Posterior vena cava (tissue), 2 donors: Measurements from ENCODE around the gene TSNAXIP1. TPM values are rescaled to one million over a fixed set of nuclear protein-coding genes. Genes with fewer than 3 reads are reported as not detected.
"Not testable (repeated sequence)": the region's sequence is repeated elsewhere in the genome, so short reads cannot be mapped to it uniquely, and the experiment has no call there.

Experiments used
- DNase-seq: peaks from one replicate; pipeline ENCODE4 v3.0.0-alpha.2; 2020; ENCODE audit warnings: low spot score
- intact Hi-C, 2 donors: fragments of 100-400 bp; cut with DNase I; formaldehyde crosslinking; loops; one replicate each; pipeline versions ENCODE4 v1.14.1 to v1.14.2; 2022 to 2023
- total RNA-seq, 2 donors: library from RNA; stranded (reverse); fragmentation: NEBNext Ultra II Directional; extraction: Animal tissue kit (Norgen Biotek cat#: 25700); gene quantifications; one replicate each; pipeline ENCODE4 v1.2.1, GENCODE V29; 2021
- donor health status: DM: yes; HTN: yes; CAD: no.
- donor health status: DM: yes; HTN: yes; CAD: no.

TSNAXIP1 gene
- total RNA-seq, 2 donors from 2014 or later: 0.37 to 0.52 TPM

DNA sequence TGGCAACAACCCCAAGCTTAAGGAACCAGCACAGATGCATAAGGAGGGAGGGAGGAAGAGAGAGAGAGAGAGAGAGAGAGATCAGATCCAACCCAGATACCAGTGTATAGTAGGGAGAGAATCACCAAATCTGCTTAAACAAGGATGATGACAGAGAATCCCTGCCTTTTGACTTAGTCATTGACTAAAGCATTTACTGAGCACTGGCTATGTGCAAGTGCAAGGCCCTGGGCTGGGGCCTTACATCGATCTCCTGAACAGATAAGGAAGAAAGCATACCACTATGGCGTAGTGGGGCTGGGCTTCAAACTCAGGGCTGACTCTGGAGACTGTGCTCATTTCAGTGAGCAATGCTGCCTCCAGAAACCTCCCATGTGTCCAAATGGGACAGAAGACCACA, 15.8 kb downstream of the TSNAXIP1 start:
- intact Hi-C loops: loop anchor here in 1 of 2 donors (10.0 kb wide), 1 partner anchor 222 kb away; no protein-coding TSS in a partner anchor

DNA sequence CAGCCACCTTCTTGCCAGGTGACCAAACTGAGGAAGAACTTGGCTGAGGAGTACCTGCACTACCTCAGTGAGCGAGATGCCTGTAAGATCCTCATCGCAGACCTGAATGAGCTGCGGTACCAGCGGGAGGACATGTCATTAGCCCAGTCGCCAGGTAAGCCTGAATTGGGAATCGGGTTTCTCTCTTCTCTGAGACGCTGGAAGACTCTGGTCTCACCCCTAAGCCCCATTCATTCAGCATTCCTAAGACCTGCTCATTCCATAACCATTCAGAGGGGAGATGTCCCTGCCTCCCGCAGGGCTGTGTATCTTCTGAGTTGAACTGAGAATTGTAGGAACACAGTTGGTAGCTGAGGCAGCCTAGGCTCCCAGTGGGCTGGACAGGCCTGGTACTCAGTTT, 18.4 kb downstream of the TSNAXIP1 start:
- intact Hi-C loops: loop anchor here in 1 of 2 donors (5.0 to 10.0 kb wide), 2 partner anchors 102 to 220 kb away; no protein-coding TSS in a partner anchor
- DNase-seq: no peak

More for the DNA sequence above, 15.8 kb downstream of the TSNAXIP1 start:
- no peak for DNase-seq

DNA sequence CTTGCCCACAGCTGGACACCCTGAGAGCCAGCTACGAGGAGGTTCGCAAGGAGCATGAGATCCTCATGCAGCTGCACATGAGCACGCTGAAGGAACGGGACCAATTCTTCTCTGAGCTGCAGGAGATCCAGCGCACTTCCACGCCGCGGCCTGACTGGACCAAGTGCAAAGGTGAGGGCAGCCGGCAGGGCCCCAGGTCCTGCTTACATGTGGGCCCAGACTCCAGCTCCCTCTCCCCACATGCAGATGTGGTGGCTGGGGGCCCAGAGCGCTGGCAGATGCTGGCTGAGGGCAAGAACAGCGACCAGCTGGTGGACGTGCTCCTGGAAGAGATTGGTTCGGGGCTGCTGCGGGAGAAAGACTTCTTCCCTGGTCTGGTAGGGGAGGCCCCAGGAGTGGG, 19.2 kb downstream of the TSNAXIP1 start:
- DNase-seq: no peak
- intact Hi-C loops: loop anchor here in 1 of 2 donors (5.0 to 10.0 kb wide), 2 partner anchors 101 to 219 kb away; no protein-coding TSS in a partner anchor

DNA sequence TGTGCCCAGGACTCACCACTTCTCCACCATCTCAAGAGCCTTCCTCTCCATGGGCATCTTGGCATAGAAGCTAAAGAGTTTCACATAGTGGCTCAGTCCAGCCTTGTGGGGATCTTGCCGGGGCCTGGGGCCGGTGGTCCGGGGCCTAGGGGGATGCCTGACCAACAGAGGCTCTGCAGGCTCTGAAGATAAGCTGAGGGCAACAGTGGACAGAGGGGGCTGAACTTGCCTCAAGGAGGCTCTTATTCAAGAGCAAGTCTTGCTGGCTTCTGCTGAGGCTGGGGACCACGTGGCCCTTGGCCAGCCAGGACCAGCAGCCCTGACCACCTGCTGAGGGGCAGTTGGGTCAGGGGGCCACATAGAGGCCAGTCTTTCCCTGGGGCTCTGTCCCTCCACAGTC, 22.0 kb downstream of the TSNAXIP1 start:
- intact Hi-C loops: loop anchor here in 1 of 2 donors (5.0 to 10.0 kb wide), 2 partner anchors 99 to 216 kb away; no protein-coding TSS in a partner anchor
- no peak for DNase-seq

DNA sequence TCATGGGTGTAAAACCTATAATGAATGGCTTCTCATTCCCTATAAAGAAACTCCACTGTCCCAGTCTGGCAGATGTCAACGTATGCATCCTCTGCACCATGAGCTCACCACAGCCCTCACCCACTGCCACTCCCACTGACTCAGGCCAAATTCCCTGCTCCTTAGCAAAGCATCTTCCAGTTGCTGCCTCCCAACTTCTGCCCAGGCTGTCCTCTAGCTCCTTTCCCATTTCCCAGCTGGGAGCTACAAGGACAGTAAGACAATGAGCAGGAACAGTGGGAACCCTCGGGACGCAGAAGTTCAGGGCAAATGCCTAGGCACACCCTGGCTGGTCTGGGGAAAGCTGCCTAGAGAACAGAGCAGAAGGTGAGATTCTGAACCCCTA, 26.3 kb downstream of the TSNAXIP1 start:
- intact Hi-C loops: loop anchor here in 1 of 2 donors (5.0 kb wide), 1 partner anchor 94 kb away; no protein-coding TSS in a partner anchor
- DNase-seq: no peak

DNA sequence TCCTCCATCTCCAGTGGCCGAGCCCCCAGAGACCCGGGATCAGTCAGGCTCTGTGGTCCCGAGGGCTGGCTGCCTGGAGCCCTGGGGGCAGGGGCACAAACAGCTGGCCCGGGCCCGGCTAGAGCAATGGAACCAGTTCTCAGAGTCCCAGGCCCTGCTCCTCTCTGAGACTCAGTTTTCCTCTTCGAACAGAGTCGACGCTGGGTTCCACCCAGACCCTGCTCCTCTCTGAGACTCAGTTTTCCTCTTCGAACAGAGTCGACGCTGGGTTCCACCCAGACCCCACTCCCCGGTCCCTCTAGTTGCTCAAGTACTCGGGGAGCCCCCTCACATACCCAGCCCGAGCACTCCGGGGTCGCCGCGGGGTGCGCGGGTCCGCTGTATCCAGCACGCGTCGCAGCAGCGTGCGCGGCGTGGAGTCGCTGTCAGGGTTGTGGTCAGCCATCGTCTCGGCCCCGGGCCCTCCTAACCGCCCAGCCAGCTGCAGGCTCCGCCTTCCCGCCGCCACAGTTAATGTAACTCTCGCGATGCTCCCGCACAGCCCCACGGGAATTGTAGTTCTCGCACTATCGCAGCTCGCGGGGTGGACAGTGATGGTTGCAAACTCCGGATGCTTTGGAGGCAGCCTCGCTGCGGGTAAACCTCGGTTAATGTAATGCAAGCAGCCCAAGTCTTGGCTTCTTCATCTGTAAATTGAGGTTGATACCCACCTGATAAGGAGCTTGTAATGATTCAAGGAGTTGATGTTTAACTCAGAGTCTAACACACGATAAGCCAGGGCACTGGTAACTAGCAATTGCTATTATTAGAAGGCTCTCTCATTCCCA, 26.9 kb downstream of the TSNAXIP1 start:
- intact Hi-C loops: loop anchor here in 1 of 2 donors (5.0 kb wide), 1 partner anchor 94 kb away; no protein-coding TSS in a partner anchor
- peak; percentile 98 for DNase-seq

DNA sequence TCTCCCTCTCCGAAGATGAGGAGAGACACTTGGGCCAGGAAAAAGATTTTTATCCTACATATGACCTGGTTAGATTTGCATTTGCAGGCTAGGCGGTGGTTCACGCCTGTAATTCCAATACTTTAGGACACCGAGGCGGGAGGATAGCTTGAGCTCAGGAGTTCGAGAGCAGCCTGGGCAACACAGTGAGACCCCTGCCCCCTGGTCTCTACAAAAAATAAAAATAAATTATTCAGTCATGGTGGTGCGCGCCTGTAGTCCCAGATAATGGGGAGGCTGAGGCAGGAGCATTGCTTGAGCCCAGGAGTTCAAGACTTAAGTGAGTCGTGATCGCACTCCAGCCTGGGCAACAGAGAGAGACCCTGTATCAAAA, 27.5 kb downstream of the TSNAXIP1 start:
- no peak for DNase-seq
- intact Hi-C loops: loop anchor here in 1 of 2 donors (5.0 kb wide), 1 partner anchor 93 kb away; no protein-coding TSS in a partner anchor

DNA sequence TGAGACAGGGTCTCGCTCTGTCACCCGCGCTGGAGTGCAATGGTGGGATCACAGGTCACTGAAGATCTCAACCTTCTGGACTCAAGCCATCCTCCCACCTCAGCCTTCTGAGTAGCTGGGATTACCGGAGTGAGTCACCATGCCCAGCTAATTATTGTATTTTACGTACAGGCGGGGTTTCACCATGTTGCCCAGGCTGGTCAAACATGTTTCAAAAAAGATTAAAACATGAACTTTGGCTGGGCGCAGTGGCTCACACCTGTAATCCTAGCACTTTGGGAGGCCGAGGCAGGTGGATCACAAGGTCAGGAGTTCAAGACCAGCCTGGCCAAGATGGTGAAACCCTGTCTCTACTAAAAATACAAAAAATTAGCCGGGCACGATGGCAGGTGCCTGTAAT, 30.5 kb downstream of the TSNAXIP1 start:
- DNase-seq, intact Hi-C loops: not testable (repeated sequence)

DNA sequence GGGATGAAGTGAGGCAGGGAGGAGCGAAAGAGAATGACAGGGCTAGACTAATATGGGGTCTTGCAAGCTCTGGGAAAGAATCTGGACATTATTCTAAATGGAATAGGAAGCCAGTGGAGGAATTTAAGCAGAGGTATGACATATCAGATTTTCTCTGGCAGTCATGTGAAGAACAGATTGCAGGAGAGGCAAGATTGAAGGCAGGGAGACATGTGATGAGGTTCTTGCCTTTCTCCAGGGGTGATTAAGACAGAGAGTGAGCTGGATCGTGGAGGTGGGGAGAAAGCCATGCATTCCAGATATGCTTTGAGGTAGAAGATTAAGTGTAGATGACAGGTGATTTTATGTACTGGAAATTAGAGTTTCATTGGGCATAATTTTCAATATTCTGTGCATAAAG, 31.1 kb downstream of the TSNAXIP1 start:
- DNase-seq: no peak
- intact Hi-C loops: no loop called here

DNA sequence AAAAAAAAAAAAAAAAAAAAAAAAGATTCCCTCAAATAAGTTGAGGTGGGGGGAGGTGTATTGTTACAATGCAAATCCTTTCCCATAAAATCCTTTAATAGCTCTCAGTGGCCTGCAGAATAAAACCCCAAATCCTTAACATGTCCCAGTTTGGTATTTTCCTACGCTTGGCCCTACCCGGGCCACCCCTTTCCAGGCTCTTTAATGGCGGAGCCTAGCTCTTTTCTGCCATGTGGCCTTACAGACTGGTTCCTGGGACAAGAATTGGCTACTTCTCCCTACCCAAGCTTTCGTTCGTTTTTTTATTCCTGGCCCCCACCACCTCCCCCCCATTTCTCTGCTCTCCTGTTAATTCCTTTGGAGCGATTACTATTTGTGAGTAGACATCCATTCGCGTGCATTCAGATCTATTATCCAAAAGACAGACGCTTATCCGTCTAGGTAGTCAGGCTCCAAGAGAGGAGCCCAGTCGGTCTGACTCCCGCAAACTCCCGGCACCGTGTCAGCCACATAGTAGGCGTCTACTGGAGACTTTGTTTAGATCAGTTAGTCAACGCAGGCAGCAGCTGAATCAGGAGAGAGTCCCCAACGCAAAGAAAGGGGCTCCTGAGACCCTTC, 34.6 kb downstream of the TSNAXIP1 start:
- DNase-seq: no peak
- intact Hi-C loops: no loop called here

DNA sequence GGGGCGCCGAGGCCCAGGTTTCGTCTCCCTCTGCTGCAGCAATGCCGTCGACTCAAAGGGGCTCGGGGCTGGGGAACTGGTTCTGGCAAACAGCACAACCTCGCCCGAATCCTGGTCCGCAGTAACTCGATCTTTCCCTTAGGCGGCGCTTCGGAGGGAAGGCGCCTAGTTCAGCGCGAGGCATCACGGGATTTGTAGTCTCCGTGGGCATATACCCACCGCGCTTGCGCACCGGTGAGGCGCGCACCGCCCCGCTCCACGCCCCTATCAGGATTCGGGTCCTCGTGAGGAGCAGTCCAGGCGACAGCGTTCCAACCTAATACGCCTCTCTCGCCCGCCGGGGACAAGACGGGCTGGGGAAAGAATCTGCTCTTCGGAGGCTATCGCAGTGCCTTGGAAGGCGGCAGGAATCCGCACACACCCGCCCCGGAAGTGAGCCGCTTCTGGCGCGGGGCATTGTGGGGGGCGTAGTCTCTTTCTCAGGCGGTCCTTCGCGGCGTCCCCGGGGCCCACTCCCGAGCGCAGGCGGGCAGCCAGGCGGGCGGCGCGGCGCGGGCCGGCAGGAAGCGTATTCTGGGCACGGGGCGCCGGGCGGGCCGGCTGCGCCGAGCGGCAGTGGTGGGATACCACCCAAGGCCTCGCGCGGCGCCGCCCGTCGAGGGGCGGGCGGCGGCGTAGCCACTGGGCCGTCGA, 35.3 kb downstream of the TSNAXIP1 start, which contains the start of gene THAP11:
Gene THAP11, plus strand, starts transcription at position 505 of the 693 bp plus-strand sequence. CDS start 235 bp downstream, outside the sequence.
- intact Hi-C loops: no loop called here
- DNase-seq: peak; percentile 98

DNA sequence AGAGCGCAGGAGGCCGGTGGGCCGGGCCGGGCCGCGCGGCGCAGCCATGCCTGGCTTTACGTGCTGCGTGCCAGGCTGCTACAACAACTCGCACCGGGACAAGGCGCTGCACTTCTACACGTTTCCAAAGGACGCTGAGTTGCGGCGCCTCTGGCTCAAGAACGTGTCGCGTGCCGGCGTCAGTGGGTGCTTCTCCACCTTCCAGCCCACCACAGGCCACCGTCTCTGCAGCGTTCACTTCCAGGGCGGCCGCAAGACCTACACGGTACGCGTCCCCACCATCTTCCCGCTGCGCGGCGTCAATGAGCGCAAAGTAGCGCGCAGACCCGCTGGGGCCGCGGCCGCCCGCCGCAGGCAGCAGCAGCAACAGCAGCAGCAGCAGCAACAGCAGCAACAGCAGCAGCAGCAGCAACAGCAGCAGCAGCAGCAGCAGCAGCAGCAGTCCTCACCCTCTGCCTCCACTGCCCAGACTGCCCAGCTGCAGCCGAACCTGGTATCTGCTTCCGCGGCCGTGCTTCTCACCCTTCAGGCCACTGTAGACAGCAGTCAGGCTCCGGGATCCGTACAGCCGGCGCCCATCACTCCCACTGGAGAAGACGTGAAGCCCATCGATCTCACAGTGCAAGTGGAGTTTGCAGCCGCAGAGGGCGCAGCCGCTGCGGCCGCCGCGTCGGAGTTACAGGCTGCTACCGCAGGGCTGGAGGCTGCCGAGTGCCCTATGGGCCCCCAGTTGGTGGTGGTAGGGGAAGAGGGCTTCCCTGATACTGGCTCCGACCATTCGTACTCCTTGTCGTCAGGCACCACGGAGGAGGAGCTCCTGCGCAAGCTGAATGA, 36.0 kb downstream of the TSNAXIP1 start:
- intact Hi-C loops: no loop called here
- DNase-seq: peak; percentile 90

DNA sequence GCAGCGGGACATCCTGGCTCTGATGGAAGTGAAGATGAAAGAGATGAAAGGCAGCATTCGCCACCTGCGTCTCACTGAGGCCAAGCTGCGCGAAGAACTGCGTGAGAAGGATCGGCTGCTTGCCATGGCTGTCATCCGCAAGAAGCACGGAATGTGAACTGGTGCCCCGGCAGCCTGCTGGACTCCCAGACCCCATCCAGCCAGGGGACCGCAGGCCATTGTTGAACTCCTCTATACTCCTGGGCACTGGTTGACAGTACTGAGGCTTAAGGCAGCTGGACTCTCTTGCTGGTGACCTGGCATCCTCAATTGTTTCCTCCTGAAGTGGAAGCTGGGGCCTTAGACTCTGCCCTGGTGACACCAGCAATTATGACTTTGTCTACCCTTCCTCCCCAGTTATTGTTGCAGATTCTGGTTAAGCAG, 36.7 kb downstream of the TSNAXIP1 start:
- DNase-seq: no peak
- intact Hi-C loops: no loop called here

DNA sequence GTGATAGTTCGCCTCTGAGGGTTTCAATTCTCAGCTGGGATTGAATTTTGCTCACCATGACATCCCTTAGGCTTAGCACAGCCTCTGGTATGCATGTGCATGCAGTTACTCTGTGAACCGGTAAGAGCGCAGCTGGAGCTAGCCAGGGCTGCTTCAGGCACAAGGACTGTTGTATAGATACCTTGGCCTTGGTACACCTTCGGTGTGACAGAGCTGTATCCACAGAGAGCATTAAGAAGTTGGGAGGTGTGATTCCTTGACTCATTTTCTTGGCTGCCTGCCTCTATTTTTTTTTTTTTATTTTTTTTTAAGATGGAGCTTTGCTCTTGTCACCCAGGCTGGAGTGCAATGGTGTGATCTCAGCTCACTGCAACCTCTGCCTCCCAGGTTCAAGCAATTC, 37.8 kb downstream of the TSNAXIP1 start:
- no peak for DNase-seq
- intact Hi-C loops: no loop called here

DNA sequence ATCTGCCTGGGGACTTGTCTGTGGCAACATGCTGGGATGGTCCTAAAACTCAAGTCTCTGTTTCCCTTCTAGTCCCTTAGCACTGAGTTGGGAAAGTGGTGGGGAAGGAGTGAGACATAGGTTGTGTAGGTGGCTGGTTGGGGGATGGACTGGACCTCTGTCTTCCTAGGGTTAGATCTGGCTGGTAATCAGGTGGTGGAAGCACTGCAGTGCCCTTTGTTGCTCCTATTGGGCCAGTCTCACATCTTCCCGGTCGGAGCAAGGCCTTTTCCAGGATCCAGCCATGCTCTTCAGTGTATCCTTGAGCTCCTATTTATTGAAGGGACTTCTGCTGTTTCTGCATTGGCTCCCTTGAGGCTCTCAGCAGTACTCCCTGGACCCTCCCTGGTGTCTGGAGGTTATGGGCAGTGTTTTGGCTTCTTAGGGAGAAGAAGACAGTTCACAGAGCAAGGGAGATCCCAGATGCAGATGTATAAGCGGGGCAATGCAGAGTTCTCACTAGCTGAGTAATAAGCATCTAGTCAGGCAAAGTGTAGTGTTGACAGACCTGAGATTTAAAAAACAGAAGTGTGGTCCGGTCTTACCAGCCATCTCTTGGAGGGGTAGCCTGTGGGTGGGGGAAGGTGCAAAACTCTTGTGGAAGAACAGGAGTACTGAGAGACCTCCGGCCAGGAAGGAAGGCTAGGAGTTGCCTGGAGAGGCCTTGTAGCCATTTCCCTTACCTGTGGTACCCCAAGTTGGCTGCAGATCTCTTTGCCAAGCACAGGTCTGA, 38.8 kb downstream of the TSNAXIP1 start:
- intact Hi-C loops: no loop called here
- DNase-seq: no peak

DNA sequence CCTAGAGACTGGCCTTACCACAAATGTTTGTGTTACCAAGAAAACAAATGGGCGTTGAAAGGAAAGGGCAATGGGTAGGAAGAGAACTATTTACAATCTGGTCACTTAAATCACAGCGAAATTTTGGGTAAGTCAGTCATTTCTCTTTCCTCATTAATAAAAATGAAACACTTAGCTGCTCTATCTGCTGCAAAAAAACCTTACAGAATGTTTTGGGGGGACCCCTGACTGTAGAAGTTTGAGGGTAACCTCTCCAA, 39.3 kb downstream of the TSNAXIP1 start:
- no peak for DNase-seq
- intact Hi-C loops: no loop called here

DNA sequence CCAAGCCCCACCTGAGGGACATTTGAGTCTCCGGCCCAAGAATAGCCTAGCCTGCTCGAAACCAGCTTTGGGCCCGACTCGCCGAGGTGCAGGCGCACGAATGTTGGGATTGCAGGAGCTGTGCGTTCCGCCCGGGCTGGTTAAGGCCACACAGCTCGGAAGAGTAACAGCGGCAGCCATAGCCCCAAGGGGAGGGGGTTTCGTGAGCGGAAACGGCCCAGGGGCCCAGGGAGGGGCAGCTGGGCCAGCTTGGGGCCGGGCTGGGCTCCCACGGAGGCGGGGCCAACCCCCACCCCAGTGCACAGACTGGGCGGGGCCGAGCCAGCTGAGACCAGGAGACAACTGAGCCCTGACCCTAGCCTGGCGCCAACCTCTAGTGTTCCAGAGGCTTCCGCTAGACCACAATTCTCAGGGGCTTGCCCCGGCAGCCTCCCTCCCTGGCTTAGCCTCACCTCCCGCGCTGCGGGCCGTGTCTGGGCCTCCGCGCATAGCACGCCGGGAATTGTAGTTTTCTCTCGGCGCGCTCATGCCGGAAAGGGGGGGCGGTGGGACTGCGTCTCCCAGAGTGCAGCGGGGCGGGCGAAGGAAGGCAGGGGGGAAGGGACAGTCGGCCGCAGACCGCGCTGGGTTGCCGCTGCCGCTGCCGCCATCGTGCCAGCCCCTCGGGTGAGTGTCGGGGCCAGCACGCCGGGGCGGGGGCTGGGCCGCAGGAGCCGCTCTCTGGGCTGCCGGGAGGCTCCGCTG, 39.8 kb downstream of the TSNAXIP1 start, which contains the start of gene NUTF2:
Gene NUTF2, plus strand, starts transcription at position 614 of the 744 bp plus-strand sequence. CDS start 18,198 bp downstream, outside the sequence.
- DNase-seq: peak; percentile 99
- intact Hi-C loops: no loop called here
